RCC 7860 (cell line): Measurements from ENCODE around the gene ADAMTSL1.

Experiments
- DNase-seq: peaks from one replicate; pipeline ENCODE4 v3.0.0-alpha.2; 2015; ENCODE audit warnings: low spot score
- FAIRE-seq: peaks from 2 replicates; lab custom pipeline; 2012; peaks lifted over from hg19 to GRCh38; lab: Jason Lieb, UNC

ADAMTSL1 gene, protein sequence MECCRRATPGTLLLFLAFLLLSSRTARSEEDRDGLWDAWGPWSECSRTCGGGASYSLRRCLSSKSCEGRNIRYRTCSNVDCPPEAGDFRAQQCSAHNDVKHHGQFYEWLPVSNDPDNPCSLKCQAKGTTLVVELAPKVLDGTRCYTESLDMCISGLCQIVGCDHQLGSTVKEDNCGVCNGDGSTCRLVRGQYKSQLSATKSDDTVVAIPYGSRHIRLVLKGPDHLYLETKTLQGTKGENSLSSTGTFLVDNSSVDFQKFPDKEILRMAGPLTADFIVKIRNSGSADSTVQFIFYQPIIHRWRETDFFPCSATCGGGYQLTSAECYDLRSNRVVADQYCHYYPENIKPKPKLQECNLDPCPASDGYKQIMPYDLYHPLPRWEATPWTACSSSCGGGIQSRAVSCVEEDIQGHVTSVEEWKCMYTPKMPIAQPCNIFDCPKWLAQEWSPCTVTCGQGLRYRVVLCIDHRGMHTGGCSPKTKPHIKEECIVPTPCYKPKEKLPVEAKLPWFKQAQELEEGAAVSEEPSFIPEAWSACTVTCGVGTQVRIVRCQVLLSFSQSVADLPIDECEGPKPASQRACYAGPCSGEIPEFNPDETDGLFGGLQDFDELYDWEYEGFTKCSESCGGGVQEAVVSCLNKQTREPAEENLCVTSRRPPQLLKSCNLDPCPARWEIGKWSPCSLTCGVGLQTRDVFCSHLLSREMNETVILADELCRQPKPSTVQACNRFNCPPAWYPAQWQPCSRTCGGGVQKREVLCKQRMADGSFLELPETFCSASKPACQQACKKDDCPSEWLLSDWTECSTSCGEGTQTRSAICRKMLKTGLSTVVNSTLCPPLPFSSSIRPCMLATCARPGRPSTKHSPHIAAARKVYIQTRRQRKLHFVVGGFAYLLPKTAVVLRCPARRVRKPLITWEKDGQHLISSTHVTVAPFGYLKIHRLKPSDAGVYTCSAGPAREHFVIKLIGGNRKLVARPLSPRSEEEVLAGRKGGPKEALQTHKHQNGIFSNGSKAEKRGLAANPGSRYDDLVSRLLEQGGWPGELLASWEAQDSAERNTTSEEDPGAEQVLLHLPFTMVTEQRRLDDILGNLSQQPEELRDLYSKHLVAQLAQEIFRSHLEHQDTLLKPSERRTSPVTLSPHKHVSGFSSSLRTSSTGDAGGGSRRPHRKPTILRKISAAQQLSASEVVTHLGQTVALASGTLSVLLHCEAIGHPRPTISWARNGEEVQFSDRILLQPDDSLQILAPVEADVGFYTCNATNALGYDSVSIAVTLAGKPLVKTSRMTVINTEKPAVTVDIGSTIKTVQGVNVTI (N-terminal part only)

DNA sequence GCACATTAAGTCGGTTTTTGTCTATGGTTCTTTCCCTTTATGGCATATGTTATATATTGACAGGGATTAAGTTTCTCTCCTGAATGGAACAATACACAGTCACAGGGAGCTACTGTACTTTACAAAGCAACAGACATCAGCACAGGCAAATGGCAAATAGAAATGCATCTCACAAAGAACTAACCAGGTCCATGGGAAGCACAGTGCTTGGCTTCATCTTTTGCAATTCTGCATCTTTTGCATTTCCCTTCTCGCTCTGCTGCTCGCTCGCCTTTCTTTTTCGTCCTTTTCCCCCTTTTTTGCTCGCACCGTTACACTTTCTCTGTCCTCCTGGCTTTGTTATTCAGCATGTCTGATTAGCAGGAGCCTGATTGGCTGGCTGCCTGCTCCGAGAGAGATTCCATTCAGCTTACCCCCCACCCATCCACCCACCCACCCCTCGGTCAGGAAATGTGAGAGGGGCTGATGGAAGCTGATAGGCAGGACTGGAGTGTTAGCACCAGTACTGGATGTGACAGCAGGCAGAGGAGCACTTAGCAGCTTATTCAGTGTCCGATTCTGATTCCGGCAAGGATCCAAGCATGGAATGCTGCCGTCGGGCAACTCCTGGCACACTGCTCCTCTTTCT is at the start of gene ADAMTSL1:
Gene ADAMTSL1 (plus strand): TSS at position 502 of the 628 bp plus-strand sequence. CDS start 80 bp downstream, at position 582.
- DNase-seq (no peak), FAIRE-seq (no peak)

DNA sequence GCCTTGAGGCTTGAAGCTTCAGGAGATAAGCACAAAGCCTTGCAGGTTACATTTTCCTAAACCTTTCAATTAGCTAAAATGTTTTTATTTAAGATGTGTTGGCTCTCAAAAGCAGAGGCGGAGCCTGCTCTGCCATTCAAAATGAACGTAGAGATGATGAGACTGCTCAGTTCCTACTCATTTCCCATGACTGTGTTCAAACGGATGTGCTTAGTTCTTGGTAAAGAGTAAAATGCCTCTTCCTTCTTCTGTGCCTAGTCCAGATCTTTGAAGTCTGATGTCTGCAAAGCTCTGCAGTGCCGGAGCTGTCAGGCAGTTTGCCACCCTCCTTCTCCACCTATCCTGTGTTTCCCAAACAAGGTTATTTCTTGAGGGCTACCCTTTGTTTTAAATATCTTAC is 46.3 kb upstream of the ADAMTSL1 start:
- DNase-seq (no peak), FAIRE-seq (no peak)

DNA sequence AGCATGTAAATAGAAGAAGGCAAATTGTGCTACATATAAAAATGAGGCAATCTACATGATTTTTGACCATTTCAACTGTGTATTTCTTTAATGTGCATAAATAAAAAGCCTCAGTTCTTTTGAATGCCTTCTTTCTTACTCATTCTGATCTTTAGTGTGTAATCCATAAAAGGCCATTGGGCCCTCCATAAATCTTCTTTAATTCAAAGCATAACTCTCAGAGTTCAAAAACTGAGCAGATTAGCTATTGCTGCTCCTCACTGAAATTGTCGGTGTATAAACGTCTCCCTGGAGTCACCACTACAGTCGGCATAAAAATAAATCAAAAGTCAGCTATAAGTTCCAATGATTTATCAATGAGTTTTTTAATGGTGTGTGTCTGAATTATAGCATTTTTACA is 45.3 kb upstream of the ADAMTSL1 start:
- FAIRE-seq (no peak), DNase-seq (no peak)

DNA sequence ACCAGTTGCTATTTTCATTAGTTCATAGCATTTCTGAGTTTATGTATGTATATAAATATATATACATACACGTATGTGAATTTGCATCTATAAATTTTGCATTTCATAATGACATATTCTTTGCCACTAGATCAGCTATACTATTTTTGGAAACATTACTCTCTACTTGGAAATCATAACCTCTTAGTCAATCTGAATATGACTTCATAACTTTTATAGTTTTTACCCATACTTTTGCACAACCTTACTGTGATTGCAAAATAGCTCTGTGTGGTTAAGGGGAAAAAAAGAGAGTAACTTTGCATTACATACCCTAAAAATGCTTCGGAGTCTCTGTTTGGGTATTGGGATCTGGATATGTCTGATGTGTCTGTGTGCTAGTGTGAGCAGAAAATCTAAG is 44.9 kb upstream of the ADAMTSL1 start:
- no peak for FAIRE-seq

DNA sequence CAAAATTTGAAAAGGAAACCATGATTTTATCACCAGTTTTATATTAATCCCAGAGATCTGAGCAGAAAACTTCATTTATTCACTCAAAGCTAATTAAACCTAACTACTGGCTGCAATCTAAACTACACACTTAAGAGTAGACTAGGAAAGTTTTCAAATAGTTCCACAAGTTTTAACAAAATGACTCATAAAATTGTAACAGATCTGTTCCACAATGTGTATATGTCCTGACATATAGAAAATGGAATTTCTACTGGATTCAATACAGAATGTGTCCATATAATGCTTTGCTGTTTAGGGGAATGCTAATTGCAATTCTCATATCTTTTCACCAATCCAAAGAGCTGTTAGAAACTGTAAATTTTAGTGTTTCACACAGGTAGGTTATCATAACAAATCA is 40.3 kb upstream of the ADAMTSL1 start:
- DNase-seq = no peak
- FAIRE-seq = no peak

More for the DNA sequence above, 44.9 kb upstream of the ADAMTSL1 start:
- DNase-seq = no peak

DNA sequence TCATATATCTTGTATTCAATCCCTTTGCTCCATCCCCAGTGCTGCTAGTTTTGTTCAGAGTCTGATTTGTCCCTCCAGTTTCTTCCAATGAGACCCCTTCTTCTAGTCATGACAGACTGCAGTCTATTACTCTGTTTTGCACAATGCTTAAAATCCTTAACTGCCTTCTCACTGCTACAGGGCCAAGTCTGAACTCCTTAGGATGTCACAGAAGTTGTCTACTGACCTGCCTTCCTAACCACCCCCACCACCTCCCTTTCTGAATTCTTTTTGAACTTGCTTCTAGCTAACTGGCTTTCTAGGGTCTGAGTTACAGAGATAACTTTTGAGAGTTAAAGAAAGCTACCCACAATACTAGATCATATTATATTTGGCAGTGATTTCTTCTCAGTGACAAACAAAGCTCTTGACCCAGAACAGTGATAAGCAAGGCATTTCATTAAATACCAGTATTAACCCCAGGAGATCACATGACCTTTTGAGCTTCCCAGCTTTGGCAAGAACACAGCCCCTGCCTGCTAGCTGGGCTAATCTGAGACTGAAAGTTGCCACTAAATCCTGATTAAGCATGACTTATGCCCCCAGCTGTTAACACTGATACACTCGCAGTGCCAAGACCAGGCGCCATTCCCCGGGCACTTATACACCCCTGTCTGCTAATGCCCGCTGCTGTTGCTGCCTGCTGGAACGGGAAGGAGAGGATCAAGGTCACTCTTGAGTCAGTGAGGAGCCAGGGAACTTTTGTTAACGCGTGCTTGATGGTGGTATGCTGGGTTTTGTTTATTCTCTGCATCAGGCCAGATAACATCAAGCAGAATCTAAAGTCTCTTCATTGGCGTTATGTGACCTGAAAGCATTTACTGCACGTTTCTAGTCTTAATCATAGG is 36.4 kb upstream of the ADAMTSL1 start:
- DNase-seq (no peak), FAIRE-seq (no peak)

DNA sequence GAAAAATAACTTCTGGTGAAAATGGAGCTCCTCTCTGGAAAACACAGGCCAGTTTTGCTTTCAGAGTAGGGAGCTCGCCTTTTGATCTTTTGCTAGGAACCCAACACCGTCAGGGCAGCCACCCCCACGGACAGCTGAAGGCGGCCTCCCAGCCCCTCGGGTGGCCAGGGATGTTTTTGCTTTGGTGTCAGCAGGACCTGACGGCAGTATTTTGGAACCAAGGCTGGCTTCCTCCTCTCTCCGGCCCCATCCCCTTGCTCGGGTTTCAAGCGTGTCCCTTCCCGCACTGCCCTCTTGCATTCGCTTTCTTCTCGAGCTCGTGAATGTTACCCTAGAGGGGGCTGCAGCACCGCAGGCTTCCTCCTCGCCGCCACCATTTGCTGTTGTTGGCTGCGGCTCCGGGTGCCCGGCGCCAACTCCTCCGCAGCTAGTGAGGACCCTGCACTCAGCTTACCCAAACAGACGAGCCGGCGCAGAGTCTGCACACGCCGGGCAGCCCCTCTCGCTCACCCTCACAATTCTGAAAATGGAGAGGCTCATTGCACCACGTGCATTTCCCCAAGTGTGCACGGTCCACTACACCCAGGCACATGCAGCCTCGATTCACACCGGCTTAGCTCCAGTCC is 35.5 kb upstream of the ADAMTSL1 start:
- FAIRE-seq = no peak
- no peak for DNase-seq

DNA sequence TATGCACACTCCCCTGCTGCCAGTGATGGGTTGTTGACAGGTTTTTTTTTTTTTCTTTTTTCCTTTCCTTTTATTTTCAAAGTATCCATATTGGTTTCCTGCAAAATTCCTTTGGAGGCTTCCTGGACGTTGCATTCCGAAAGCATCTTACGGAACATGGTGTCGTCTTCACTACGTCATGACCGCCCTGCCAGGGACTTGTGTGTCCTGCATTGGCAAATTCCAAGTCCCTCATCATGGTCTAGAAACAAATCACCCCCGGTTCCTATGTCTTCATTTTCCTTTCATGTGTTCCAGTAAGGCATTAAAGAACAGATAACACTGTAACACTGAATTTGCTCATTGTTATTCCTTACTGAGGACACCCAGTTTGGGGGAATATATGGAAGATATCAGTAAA is 35.0 kb upstream of the ADAMTSL1 start:
- FAIRE-seq (no peak), DNase-seq (no peak)

DNA sequence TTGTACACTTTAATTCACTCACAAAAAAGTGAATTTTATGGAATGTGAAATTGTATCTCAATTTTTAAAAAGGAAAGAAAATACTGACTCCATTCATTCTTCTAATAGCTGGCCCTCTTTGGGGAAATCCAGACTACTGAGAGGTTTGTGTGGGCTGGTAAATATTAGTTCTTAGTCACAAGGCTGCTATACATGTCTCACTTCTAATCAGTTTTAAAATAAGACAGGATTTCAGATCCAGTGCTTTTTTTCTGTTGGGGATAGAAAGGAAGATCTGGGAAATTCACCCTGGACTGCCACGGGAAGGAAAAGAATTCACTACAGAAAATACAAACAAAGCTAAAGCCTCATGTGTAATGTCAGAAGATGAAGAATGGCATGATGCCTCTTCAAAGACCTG is 32.7 kb upstream of the ADAMTSL1 start:
- FAIRE-seq = no peak
- no peak for DNase-seq

DNA sequence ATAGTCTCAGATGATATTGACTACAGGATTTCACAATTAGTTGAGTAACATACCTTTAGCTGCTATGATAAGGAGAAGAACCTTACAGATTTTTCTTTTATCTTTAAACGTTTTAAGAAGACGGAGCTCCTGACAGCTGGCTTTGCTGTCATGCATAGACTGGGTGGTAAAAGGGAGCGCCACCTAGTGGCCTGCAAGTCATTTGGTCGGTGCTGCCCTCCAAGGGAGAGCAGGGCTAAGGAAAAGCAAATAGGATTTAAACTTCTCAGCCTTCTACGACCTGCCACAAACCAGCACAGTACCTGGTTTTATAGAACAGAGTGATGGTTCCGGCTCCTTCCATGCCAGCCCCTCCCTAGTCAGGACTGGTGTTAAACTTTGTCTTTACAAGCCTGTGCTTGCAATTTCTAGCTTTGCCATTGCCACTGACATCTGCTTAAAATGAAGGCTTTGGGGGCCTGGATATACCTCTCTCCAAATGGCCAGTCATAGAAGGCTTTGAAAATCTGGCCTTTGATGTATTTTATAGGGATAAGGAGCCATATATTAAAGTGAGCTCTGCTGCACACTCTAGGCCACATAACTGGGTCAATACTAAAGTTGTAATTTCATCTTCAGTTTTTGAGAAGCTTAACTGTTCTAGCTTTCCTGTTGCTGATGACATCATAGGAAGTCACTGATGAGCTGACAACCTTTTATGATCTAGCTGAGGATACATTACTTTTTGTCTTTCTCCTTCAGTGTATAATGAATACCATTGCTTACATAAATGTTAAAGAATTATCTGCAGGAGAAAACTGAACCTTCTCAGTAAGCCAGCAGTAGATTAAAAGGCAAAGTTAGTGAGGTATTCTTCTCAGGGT is 31.1 kb upstream of the ADAMTSL1 start:
- peak; percentile 50 for DNase-seq

DNA sequence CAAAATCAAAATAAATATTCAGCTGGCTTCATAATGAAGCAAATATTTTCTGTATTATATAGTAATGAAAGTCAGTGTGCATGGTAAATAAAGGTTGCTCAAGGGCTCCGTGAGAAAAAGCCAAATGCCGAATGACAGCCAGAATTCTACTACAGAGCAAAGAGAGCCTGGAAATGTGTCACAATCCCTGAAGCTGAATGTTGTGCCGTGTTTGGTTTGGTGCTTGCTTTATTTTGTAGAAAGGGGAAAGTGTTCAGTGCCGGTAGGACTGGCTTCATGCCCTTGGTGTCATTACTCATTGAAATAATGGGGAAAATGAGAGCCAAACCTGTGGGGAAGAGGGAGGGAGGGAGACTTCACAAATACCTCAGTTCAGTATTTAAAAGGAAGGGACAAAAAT is 26.8 kb upstream of the ADAMTSL1 start:
- FAIRE-seq = no peak

More for the DNA sequence above, 31.1 kb upstream of the ADAMTSL1 start:
- peak; percentile 7 for FAIRE-seq

DNA sequence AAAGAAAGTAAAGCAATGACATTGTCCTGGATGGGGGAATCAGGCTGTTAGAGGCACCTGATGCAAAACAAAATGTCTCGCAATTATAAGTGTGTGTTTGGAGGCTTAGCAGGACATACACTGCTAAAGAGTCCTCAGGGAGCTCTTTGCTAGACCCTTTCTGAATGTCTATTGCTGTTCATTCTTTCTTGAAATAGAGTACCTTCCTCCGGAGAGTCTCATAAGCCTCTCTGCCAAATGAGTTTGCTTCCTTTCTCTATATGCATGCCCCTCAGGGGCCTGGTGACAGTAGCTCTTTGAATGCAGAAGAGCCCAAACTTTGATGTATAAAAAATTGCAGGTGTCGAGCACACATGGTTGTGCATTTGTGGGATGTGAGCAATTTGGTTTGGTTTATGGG is 26.4 kb upstream of the ADAMTSL1 start:
- DNase-seq (no peak), FAIRE-seq (no peak)

More for the DNA sequence above, 26.8 kb upstream of the ADAMTSL1 start:
- no peak for DNase-seq

DNA sequence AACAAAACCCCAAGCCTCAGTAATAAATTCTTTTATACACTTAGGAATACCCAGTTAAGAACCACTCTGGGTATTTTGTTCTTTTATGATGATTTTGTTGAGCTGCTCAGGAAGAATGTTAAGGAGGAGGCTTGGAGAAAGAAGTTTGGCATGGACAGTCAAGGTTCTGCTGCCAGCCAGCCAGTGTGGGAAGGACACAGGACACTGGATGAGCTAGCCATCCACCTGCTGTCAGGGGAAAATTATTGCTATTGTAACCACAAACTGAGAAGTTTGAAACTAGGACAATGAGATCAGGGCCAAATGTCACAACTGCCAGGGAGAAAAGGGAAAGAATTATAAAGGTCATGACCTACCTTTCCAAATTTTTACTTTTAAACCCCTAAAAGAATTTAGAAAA is 25.9 kb upstream of the ADAMTSL1 start:
- DNase-seq (no peak), FAIRE-seq (no peak)

DNA sequence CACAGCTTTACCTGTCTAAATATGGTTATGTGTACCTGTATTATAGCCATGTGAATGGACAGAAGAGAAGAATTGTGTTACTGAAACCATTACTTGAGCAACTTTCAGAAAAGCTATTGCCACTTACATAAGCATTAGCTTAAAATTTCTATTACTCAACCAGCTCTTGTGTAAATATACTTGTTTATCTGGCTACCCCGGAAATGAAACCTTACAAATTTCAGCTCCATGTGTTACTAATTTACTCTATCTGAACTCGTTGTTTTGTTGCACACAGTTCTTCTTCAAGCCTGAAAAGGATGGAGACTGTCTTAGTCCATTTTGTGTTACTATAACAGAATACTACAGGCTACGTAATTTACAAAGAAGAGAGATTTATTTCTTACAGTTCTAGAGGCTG is 22.5 kb upstream of the ADAMTSL1 start:
- DNase-seq = no peak
- no peak for FAIRE-seq

DNA sequence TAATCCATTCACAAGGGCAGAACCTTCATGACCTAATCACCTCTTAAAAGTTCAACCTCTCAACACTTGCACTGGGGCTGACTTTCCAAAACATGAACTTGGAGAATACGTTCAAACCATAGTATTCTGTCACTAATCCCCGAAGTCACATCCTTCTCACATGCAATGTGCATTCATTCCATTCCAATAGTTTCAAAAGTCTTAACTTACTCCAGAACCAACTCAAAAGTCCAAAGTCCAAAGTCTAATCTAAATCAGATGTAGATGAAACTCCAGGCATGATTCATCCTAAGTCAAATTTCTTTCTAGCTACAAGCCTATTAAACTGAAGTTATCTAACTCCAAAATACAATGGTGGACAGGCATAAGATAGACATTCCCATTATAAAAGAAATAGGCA is 21.7 kb upstream of the ADAMTSL1 start:
- no peak for FAIRE-seq

DNA sequence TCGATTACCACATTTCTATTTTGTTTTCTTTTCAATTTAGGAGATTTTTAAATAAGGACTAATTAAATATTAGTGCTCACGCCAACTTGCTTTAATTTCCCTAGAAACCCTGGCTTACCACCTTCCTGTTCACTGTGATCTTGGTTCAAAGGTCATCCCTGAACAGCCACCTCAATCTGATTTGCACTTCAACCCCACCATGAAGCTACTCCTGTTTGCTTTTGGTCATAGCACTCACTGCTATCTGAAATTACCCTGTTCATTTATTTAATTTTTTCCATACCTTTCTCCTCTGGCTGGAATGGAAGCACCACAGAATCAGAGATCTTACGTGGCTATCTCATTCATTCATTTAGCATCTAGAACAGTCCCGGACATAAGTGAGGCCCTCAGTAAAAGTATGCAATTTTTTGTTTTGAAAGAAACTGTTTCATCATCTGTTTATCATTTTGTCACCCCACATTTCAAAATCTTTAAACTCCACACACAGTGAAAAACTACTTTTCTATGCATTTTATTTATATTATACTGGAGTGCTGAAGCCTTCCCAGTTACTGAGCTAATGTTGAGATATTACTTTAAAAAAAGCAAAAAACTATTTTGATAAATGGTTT is 17.2 kb upstream of the ADAMTSL1 start:
- DNase-seq (no peak), FAIRE-seq (no peak)

More for the DNA sequence above, 21.7 kb upstream of the ADAMTSL1 start:
- no peak for DNase-seq

DNA sequence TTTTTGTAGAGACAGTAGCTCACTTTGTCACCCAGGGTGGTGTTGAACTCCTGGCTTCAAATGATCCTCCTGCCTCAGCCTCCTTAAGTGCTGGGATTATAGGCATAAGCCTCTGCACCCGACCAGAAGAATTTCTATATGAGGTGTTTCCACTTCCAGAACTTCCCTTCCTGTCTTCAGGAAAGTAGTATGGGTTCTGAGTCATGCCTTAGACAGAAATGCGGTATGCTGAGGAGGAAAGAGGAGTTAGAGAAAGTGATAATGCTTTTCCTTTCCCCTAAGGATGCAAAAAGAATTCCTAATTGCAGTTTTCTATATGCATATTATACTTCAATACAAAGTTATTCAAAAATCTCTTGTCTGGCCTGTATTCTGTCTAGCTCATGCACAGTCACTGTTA is 16.4 kb upstream of the ADAMTSL1 start:
- DNase-seq (peak; percentile 28), FAIRE-seq (no peak)
